DMS53 (cell line): ENCODE measurements around the gene IL20RB.

Experiments
- DNase-seq: peaks from one replicate; lab custom pipeline; 2025; lab: John Stamatoyannopoulos, UW

Gene IL20RB

DNA sequence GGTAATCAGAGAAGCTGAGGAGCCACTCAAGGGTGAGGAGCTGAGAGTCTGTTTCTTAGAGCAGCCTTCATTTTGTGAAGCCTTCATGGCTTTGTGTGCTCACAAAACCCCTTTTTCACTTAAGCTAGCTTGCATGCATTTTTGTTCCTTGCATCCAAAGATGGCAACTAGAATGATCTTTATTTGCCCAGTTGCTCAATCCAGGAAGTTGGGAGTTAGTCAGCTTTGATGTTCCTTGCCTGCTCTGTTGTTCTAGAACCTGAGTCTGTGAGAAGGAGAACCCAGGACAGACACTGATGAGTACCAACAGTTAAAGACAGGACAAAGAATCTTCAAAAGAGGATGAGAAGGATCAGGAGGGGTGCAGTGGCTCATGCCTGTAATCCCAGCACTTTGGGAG, 81.8 kb downstream of the IL20RB start:
- no peak for DNase-seq

DNA sequence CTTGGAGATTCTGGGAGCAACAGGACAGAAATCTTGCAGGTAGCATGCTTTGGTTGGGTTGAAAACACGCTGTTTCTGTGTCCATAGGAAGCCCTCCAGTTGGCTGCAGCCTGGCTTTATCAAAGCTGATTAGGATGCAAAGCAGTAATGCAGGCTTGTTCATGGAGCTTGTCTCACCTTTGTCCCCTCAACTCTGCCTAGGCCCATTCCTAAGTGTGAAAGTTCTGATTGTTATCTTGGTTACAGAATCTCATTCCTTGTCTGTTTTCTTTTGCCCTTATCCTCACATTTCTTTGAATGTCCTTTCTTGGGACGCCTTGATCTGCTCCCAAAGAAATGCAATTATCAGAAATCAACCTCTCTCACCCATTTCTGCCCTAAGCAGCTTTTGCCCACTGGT, 83.5 kb downstream of the IL20RB start:
- no peak for DNase-seq

DNA sequence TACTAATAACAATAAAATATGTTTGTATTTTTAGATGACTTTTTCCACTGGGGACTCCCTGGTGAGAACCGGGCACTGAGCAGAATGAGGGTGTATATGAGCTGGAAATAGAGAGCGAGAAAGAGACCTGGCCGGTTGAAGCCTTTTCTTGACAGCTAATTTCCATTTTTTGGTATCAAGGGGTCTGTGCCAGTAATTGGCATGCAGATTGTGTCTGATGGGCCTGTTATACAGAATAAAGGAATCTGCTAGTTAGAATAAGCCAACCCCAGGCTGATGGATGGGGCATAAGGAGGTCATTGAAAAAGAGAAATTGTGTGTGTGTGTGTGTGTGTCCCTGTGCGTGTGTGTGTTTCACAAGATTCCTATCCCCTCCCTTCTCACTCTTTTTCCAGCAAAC, 83.9 kb downstream of the IL20RB start:
- DNase-seq, result no peak

DNA sequence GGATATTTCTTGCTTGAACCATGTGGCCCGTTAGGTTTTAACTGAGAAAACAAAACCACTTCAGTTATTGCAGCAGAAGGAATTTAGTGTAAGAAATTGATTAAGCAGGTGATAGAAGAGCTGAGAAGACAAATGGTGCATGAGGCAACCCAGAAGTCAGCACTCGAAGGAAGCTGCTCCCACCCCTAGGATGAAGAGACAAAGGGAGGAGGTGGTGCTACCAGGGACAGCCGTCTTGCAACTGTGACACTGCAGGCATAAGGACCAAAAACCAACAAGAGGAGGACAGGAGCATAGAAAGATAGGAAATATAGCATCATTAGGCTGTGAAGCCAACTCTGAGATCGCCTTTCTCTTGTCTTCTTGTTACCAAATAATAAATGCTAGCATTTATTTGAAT, 89.0 kb downstream of the IL20RB start:
- DNase-seq, result no peak

DNA sequence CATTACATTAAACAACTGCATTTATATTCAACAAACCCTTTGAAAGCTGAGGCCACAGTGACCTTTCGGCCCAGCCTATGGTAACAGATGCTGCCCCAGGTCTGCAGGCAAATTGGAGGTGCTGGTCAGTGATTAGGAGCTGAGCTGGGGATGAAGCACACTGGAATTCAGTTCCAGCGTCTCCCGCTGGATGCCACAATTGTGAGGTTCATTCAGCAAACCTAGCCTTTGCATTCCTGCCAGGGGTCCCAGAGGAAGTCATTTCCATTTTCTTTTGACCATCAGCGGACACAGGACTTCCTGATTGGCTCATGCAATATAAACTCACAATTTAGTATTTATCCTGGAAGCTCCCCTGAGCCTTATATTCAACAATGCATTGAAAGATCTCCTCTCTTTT, 89.5 kb downstream of the IL20RB start:
- DNase-seq, result no peak

DNA sequence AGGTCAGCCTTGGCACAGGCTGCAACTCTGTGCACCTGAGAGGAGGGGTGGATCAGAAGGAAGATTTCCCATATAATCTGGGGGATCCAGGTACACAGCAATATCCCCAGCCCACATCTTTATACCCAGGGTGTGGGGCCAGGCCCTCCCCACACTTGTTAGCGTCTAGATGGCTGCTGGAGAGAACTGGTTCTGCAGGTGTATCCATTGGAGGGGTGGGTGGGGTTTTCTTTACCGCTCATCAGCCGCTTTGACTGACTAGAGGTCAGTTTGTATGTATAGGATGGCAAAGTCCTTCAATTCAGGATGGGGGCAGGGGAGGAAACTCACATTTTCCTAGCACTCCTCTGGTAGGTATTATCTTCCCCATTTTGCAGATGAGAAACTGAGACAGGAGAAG, 92.5 kb downstream of the IL20RB start:
- peak; percentile 7 for DNase-seq

DNA sequence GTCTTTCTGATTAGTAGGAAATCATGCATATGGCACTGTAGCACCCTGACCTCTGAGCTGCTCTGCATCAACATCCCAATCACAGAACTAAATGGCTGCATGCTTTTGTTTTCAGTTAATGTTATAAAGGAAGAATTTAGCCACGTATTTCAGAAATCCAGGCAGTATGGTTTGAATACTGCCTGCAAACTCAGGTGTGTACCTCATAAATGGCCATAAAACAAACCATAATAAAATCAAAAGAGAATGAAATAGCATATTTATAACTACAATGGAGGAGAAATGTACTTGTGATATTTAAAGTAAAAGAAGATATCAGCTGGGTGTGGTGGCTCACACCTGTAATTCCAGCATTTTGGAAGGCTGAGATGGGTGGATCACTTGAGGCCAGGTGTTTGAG, 94.5 kb downstream of the IL20RB start:
- DNase-seq, result no peak
